Fibroblast of skin of back (primary cell): ENCODE results near the gene FMN1.

ENCODE experiments used
- DNase-seq: peaks from one replicate; pipeline ENCODE4 v3.0.0-alpha.2; 2013

The FMN1 gene

GRCh38 chr15:32957219-32957618 is 237.3 kb downstream of the FMN1 start:
- DNase-seq, result no peak

- DNase-seq, result no peak
These were observed 237.8 kb downstream of the FMN1 start for GRCh38 chr15:32956711-32957110.

DNA sequence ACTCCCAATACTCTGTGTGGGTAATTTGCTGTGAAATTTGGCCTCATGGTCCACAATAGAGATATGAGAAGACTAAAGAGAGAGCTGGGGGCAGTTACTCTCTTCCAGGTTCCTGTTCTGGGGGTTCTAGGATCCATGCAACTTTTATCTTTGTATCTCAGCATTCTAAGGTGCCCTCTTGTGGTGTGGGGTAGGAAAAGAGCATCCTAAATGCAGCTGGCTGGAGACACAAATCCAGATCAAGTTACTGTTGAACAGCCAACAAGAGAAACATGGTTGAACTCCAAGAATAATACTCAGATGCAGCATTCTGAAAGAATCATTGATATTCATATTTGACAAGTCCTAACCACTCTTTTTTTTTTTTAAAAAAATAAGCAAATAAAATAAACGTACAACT is 238.5 kb downstream of the FMN1 start:
- DNase-seq, result peak; percentile 92

GRCh38 chr15:32953533-32953910 is 241.0 kb downstream of the FMN1 start:
- no peak for DNase-seq

- DNase-seq, result no peak
These were observed 241.5 kb downstream of the FMN1 start for GRCh38 chr15:32952901-32953532.

GRCh38 chr15:32951736-32952464 is 242.6 kb downstream of the FMN1 start:
- DNase-seq, result peak; percentile 73

DNA sequence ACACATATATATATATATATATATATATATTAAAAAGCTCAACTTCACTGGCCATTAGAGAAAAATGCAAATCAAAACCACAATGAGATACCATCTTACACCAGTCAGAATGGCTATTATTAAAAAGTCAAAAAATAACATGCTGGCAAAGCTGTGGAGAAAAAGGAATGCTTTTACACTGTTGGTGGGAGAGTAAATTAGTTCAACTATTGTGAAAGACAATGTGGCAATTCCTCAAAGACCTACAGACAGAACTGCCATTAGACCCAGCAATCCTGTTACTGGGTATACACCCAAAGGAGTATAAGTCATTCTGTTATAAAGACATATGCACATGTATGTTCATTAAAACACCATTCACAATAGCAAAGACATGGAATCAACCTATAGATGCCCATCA is 244.5 kb downstream of the FMN1 start:
- DNase-seq, result peak; percentile 36

DNA sequence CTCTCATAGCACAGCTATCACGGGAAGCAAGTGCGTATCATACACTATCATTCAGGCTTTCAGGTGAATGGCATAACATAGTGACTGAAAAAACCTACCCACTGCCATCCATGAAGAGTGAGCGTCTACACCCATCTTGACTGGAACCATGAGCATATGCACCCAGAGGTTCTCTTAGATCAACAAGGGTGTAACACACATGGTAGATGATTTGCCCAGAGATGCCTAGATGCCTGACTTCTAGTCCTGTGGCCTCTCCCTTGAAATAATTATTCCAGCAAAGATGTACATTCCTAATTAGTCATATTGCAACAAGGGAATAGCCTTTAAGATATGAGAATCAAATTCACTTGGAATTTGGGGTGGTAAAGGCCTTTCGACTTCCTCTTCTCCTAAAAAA is 248.3 kb downstream of the FMN1 start:
- no peak for DNase-seq

- no peak for DNase-seq
These were observed 250.1 kb downstream of the FMN1 start for GRCh38 chr15:32944431-32944830.

GRCh38 chr15:32943711-32944110 is 250.8 kb downstream of the FMN1 start:
- DNase-seq, result no peak

DNA sequence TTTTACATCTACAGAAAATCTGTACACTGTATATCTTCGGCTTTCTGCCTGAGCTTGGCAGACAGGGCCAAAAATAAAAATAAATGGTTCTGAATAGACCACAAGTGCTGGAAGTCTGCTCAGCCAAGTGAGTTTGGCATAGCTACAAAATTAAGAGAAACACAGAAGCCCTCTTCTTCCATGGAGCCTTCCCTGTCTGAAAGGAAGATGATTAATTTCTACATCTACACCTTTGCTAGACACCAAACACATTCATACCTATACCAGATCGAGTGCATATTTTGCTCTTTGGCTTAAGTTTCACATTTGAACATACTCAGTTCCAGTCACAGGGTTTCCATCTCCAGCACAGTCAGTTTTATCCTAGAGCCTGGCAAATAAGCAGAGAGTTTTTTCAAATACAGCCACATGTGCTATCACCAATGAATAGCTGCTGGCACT is 252.1 kb downstream of the FMN1 start:
- DNase-seq, result no peak

DNA sequence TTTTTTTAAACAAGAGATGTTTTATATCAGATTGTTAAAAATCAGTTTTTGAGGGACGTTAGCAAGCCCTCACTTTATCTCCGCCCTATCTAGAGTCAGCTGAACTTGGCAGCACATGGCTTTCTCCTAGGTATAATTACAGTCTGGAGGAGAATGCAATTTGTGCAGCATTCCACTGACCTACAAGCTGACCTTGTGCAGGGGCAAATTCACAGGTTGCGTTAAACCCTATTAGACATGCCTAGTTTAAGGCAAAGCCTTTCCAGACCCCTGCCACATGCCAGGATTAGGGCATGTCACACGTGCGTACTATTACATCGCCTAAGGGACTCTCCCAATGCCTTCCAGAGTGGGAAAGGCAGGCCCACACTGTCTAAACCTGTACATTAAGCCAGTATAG is 252.7 kb downstream of the FMN1 start:
- DNase-seq, result no peak

DNA sequence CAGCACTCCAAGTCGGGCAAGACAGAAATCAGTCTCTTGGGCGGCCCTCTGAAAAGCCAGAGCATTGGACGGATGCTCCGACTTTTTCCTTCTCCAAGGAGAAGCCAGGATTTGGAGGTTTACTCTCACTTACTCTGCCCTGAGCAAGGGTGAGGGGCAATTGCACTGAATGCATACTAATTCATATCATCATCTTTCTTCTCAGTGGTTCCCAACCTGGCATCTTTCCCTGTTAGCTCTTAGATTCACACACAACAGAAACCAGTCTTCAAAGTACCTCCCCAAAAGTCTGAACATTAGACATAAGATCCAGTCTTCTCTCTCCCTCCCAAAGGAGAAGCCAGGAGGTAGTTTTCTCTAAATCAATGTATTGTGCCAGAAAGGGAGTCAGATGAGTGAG is 257.5 kb downstream of the FMN1 start:
- no peak for DNase-seq

GRCh38 chr15:32936283-32936918 is 258.1 kb downstream of the FMN1 start:
- peak; percentile 86 for DNase-seq

DNA sequence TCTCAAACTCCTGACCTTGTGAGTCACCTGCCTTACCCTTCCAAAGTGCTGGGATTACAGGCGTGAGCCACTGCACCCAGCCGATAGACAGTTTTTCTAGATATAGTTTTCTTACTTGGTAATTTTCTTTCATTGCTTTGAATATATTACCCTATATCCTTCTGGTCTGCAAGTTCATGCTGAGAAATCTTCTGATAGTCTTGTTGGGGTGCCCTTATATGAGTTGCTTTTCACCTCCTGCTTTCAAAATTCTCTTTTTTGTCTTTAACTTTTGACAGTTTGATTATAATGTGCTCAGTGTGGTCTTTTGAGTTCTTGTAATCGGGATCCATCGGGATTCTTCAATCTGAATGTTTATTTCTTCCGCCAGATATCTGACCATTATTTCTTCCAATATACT is 259.4 kb downstream of the FMN1 start:
- DNase-seq, result no peak

DNA sequence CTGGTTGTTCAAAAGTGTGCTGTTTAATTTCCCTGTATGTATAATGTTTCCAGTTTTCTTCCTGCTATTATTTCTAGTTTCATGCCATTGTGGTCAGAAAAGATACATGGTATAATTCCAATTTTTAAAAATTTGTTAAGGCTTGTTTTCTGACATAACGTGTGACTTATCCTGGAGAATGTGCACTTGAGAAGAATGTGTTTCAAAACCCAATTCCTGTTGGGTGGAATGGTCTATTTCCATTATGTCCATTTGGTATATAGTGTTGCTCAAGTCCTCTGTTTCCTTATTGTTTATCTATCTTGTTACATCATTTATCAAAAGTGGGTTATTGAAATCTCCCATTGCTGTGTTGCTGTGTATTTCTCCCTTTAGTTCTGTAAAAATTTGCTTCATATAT is 261.3 kb downstream of the FMN1 start:
- peak; percentile 71 for DNase-seq

- DNase-seq, result no peak
These were observed 265.6 kb downstream of the FMN1 start for GRCh38 chr15:32928876-32929275.

GRCh38 chr15:32927124-32927523 is 267.4 kb downstream of the FMN1 start:
- DNase-seq, result no peak

GRCh38 chr15:32923176-32923575 is 271.3 kb downstream of the FMN1 start:
- no peak for DNase-seq

DNA sequence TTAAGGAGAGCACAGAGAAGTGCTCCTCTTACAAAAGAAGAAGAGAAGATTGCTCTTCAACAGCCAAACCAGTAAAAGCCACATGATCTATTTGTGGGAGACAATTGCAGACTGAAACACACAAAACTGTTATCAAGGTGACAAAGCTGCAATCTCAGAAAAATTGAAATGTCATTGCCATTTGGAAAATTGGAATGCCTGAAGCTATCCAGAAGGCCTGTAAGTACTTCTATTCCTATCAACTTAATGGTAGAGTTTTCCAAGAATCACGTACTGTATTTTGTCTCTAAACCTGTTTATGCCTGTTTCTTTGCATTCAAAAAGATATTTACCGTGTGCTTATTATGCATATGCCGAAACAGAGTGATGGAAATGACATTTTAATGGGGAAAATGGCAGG is 272.0 kb downstream of the FMN1 start:
- DNase-seq, result no peak

- DNase-seq, result peak; percentile 100
These were observed 274.6 kb downstream of the FMN1 start for GRCh38 chr15:32919749-32920414.

DNA sequence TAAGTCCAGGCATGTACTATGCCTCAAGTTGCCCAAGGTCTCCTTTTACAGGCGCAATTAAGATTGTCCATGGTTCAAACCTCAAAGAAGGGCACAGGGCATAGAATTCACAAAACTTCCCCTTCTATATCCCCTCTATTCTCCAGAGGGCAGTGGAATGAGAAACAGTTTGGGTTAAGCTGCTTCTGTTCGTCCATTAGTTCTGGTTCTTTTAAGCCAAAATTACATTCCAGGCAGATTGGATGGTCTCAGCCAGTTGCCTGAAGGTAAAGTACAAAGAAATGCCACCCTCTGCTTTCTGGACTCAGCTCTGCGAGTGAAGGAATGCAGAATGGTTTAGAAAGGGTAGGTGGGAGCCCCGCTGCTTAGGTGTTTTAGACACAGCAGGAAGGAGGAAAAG is 276.0 kb downstream of the FMN1 start:
- no peak for DNase-seq

DNA sequence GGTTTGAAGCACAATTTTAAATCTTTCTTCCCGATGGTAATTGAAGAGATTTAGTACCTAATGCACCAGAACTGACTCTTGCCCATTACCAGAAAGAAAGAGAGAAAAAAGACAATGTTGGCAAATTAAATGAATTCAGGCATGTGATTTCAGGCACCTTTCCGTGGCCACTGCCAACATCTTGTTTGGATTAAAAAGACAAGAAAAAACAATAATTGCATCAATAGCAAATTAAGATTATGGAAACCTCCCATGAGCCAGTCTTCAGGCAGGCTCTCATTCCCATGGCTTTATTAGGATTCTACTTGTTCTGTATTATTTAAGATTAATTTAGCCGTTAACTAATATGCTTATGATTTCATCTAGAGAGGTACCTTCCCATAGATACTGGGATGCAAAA is 283.7 kb downstream of the FMN1 start:
- DNase-seq, result no peak

- DNase-seq, result peak; percentile 98
These were observed 285.1 kb downstream of the FMN1 start for GRCh38 chr15:32909431-32909830.
